Astrocyte of the spinal cord (primary cell): Measurements from ENCODE around the gene SERPINB11.

ENCODE experiments used
- DNase-seq: peaks from one replicate; pipeline ENCODE4 v3.0.0; 2011; ENCODE audit warnings: low read depth, low spot score
- H3K4me3 ChIP-seq: 2 replicates; pipeline ENCODE4 v1.5.1; 2011; ENCODE audit warnings: low read depth, mild to moderate bottlenecking, low read length, moderate library complexity
- CTCF ChIP-seq: IDR thresholded peaks from 2 replicates; pipeline ENCODE4 v1.5.1; 2012; ENCODE audit warnings: low read depth, mild to moderate bottlenecking, low read length, inconsistent platforms
- in situ Hi-C: cut with HindIII; loops from 2 replicates; pipeline ENCODE4 v1.10.0; 2017; ENCODE audit warnings: low sequenced_read_pairs

SERPINB11 gene

DNA sequence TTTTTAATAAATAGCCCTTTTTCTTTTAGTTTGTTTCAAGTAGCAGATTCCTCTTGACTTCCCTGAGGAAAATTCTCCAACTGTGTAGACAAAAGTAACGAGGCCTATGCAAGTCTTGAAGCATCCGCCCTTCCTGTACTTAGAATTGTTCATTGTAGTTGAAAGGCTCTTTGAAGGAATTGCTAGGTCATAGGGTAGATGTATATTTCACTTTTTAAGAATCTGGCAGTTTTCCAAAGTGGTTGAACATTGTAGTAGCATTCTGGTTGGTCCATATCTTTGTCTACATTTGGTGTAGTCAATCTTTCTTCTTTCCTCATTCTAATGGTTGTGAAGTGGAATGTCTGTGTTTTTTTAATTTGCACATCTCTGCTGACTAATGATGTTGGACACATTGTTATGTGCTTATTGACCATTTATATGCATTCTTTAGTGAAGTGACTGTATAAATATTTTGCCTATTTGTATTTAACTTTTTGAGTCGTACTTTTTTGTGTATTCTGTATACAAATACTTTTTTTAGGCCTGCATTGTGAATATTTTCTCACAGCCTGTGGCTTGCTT lies 5.6 kb upstream of the SERPINB11 start:
- DNase-seq: peak; percentile 8
- no peak for TF ChIP-seq CTCF
- in situ Hi-C loops: no loop called here
- H3K4me3 ChIP-seq: no peak overlapping the region

DNA sequence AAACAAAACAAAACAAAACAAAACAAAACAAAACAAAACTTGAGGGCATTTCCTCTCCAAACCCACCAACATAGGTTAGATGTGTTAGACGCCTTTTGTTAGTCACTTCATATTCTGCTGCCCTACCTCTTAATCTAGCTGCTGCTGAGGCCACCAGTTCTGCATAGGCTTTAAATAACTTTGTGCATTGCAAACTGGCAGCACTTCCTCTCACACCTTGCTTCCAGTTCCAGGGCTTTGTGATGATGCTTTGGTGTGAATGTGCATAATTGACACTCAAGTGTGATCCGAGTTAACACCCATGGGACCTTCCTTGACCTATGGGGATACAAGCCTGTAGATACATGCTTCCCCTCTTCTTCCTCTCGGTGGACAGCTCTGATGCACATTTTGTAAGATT lies 2.3 kb upstream of the SERPINB11 start:
- no peak for DNase-seq
- H3K4me3 ChIP-seq: no peak overlapping the region
- in situ Hi-C loops: no loop called here
- no peak for TF ChIP-seq CTCF

DNA sequence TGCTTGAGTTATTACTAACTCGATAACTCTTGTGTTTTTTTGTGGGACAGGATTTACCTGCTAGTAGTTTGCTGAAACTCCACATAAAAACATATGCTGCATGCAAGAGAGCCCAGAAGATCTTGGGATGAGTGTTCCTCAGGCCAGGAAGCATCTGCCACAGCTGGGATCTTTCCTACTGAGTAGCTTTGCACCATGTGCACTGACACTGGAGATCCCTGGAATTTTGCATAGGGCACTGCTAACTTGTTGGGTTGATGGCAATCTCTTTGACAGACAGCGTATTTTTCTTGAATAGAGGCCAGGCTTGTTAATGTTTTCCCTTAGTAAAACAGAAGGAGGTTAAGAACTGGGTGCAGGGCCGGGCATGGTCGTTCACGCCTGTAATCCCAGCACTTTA lies 808 bp upstream of the SERPINB11 start:
- no peak for DNase-seq
- TF ChIP-seq CTCF: no peak
- in situ Hi-C loops: no loop called here
- no peak overlapping the region for H3K4me3 ChIP-seq

- H3K4me3 ChIP-seq: no peak overlapping the region
- TF ChIP-seq CTCF: no peak
- DNase-seq: no peak
- in situ Hi-C loops: no loop called here
Measured at GRCh38 chr18:63705401-63705800, 2.6 kb downstream of the SERPINB11 start.

GRCh38 chr18:63707816-63708215 lies 5.1 kb downstream of the SERPINB11 start:
- DNase-seq: no peak
- no peak for TF ChIP-seq CTCF
- H3K4me3 ChIP-seq: no peak overlapping the region
- in situ Hi-C loops: no loop called here

DNA sequence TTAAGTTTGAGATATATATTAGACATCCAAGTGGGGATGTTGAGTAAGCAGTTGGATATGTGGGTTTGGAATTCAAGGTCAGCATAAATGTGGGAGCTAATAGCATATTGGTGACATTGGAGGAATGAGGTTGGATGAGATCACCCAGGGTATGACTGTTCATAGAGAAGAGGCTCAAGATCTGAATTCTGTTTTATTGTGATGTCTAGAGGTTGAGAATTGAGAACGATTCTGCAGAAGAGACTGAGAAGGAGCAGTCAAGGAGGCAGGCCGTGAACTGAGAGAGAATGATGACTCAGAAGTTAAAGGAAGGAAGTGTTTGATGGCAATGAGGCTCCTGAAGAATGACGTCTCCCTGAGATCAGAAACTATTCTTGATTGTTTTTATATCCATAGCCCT lies 5.9 kb downstream of the SERPINB11 start:
- DNase-seq: peak; percentile 78
- no peak overlapping the region for H3K4me3 ChIP-seq
- TF ChIP-seq CTCF: no peak
- in situ Hi-C loops: no loop called here
